Neural cell (in vitro differentiated cells): ENCODE results near the gene STXBP1. TPM values are rescaled to one million over a fixed set of nuclear protein-coding genes. Genes with fewer than 3 reads are reported as not detected.

ENCODE experiments used
- H2AFZ ChIP-seq: fragments of 200-600, 300-800 bp; sonication (generic), shearing (Covaris generic); 2 replicates; pipeline ENCODE4 v1.6.0; 2014; ENCODE audit warnings: low read depth, mild to moderate bottlenecking, antibody characterized with exemption, low read length, moderate library complexity
- H3F3A ChIP-seq: fragments of 200-600 bp; shearing (Covaris generic); 2 replicates; pipeline ENCODE4 v1.6.1; 2016; ENCODE audit warnings: mild to moderate bottlenecking, moderate library complexity, mixed read lengths, antibody characterized with exemption, low read length; ENCODE audit not compliant: insufficient read depth, poor library complexity, severe bottlenecking
- H3K27ac ChIP-seq: fragments of 200-600, 300-800 bp; sonication (generic), shearing (Covaris generic); 2 replicates; pipeline ENCODE4 v1.5.1; 2014; ENCODE audit warnings: mild to moderate bottlenecking, low read length, moderate library complexity
- H3K27me3 ChIP-seq: fragments of 300-800, 200-600 bp; sonication (generic), shearing (Covaris generic); 2 replicates; pipeline ENCODE4 v1.6.0; 2014; ENCODE audit warnings: mild to moderate bottlenecking, low read depth, low read length, moderate library complexity; ENCODE audit not compliant: insufficient read depth
- H3K36me3 ChIP-seq: fragments of 300-800, 200-600 bp; sonication (generic), shearing (Covaris generic); 2 replicates; pipeline ENCODE4 v1.5.1; 2014; ENCODE audit warnings: mild to moderate bottlenecking, antibody characterized with exemption, low read length, moderate library complexity; ENCODE audit not compliant: insufficient read depth
- H3K4me2 ChIP-seq: fragments of 300-800, 200-600 bp; sonication (generic), shearing (Covaris generic); 2 replicates; pipeline ENCODE4 v1.6.0; 2014; ENCODE audit warnings: mild to moderate bottlenecking, low read length
- H3K4me3 ChIP-seq: fragments of 300-800, 200-600 bp; sonication (generic), shearing (Covaris generic); 2 replicates; pipeline ENCODE4 v1.5.1; 2014; ENCODE audit warnings: mild to moderate bottlenecking, low read length, moderate library complexity
- H3K79me2 ChIP-seq: fragments of 200-600 bp; shearing (Covaris generic); replicated peaks from 2 replicates; pipeline ENCODE4 v1.6.0; 2014; ENCODE audit warnings: mild to moderate bottlenecking, low read length, moderate library complexity; ENCODE audit not compliant: insufficient read depth
- H3K9ac ChIP-seq: fragments of 300-800, 200-600 bp; sonication (generic), shearing (Covaris generic); 2 replicates; pipeline ENCODE4 v1.6.1; 2016; ENCODE audit warnings: mild to moderate bottlenecking, low read length, mixed read lengths
- H3K9me2 ChIP-seq: fragments of 200-600 bp; shearing (Covaris generic); 2 replicates; pipeline ENCODE4 v1.6.1; 2016; ENCODE audit warnings: mild to moderate bottlenecking, low read length, mixed read lengths; ENCODE audit not compliant: insufficient read depth
- H3K9me3 ChIP-seq: fragments of 200-600, 300-800 bp; sonication (generic), shearing (Covaris generic); 2 replicates; pipeline ENCODE4 v1.6.1; 2016; ENCODE audit warnings: mild to moderate bottlenecking, mixed run types, low read length, moderate library complexity, mixed read lengths
- H4K20me1 ChIP-seq: fragments of 200-600 bp; shearing (Covaris generic); 2 replicates; pipeline ENCODE4 v1.6.1; 2016; ENCODE audit warnings: mild to moderate bottlenecking, mixed run types; ENCODE audit not compliant: insufficient read depth
- CTCF ChIP-seq: fragments of 450-650 bp; IDR thresholded peaks from 2 replicates; pipeline ENCODE4 v1.5.1; 2014; ENCODE audit warnings: antibody characterized with exemption, mild to moderate bottlenecking, moderate library complexity; ENCODE audit not compliant: poor library complexity, severe bottlenecking
- EP300 ChIP-seq: fragments of 450-650 bp; conservative IDR thresholded peaks from 2 replicates; pipeline ENCODE4 v1.6.1; 2014; ENCODE audit warnings: antibody characterized with exemption, mild to moderate bottlenecking, moderate library complexity; ENCODE audit not compliant: poor library complexity, severe bottlenecking
- EZH2 ChIP-seq: fragments of 200-600, 300-800 bp; shearing (Covaris generic), sonication (generic); IDR thresholded peaks from 2 replicates; pipeline ENCODE4 v1.6.1; 2014; ENCODE audit warnings: antibody characterized with exemption, low read length, borderline replicate concordance, mild to moderate bottlenecking; ENCODE audit not compliant: insufficient read depth, poor library complexity, severe bottlenecking
- MXI1 ChIP-seq: fragments of 450-650 bp; conservative IDR thresholded peaks from 2 replicates; pipeline ENCODE4 v1.6.1; 2014; ENCODE audit warnings: antibody characterized with exemption, mild to moderate bottlenecking; ENCODE audit not compliant: poor library complexity, severe bottlenecking
- POLR2AphosphoS5 ChIP-seq: IDR thresholded peaks from 2 replicates; pipeline ENCODE4 v1.6.1; 2012
- RAD21 ChIP-seq: fragments of 450-650 bp; conservative IDR thresholded peaks from 2 replicates; pipeline ENCODE4 v1.6.1; 2014; ENCODE audit warnings: antibody characterized with exemption, mild to moderate bottlenecking, moderate library complexity
- REST ChIP-seq: IDR thresholded peaks from 2 replicates; pipeline ENCODE4 v1.6.1; 2012; ENCODE audit warnings: borderline replicate concordance
- SMC3 ChIP-seq: fragments of 450-650 bp; conservative IDR thresholded peaks from 2 replicates; pipeline ENCODE4 v1.6.1; 2014; ENCODE audit warnings: antibody characterized with exemption, mild to moderate bottlenecking, moderate library complexity; ENCODE audit not compliant: poor library complexity
- TAF1 ChIP-seq: IDR thresholded peaks from 2 replicates; pipeline ENCODE4 v1.6.1; 2012; ENCODE audit warnings: low read depth
- polyA plus RNA-seq: library from polyadenylated mRNA; depleted of rRNA; stranded (reverse); fragments of >200 nt; gene quantifications from 2 replicates; pipeline ENCODE4 v1.2.3, GENCODE V29; 2014

Gene STXBP1
- polyA plus RNA-seq, 1 donor from 2014 or later, result 42.5 TPM

- Histone ChIP-seq H3K79me2 (no peaks in the 10 kb centered on the region), H4K20me1 (no peaks in the 10 kb centered on the region), H3K27ac (no peak overlapping the region), H3K4me3 (no peak overlapping the region), H3K4me2 (no peak overlapping the region), H3K9me3 (no peaks in the 10 kb centered on the region), H3K9ac (no peak overlapping the region), H3K36me3 (peaks cover 18% of the 10 kb centered on the region), H3K9me2 (no peaks in the 10 kb centered on the region), H3F3A (no peaks in the 10 kb centered on the region), H2AFZ (no peak overlapping the region), H3K27me3 (no peaks in the 10 kb centered on the region)
- TF ChIP-seq SMC3, result no peak
Observed at GRCh38 chr9:127652733-127653132, 40.7 kb downstream of the STXBP1 start.

DNA sequence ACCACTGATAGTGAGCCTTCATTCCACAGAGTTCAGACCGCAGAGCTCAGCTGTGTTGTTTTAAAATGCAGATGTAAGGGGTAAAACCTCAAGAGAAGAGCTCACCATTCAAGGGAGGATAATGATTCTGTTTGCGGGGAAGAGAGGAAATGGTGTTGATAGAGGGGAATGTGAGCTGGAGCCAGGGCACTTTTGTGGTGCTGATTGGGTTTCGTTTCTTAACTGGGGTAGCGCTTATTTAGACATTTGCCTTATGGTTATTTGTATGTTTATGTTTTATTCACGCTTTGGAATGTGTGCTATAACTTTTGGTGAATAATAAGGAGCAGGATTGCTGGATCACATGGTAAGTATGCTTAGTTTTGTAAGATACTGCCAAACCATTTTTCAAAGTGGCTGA lies 42.5 kb downstream of the STXBP1 start:
- Histone ChIP-seq H3K27ac (no peak overlapping the region), H3K27me3 (no peaks in the 10 kb centered on the region), H3K4me2 (no peak overlapping the region), H4K20me1 (no peaks in the 10 kb centered on the region), H3K36me3 (peaks cover 18% of the 10 kb centered on the region), H2AFZ (no peak overlapping the region), H3K9me2 (no peaks in the 10 kb centered on the region), H3K79me2 (no peaks in the 10 kb centered on the region), H3K9me3 (no peaks in the 10 kb centered on the region), H3F3A (no peaks in the 10 kb centered on the region), H3K9ac (no peak overlapping the region), H3K4me3 (no peak overlapping the region)
- TF ChIP-seq SMC3, result no peak
- no peak for TF ChIP-seq EZH2

- H2AFZ ChIP-seq, result no peak overlapping the region
- no peaks in the 10 kb centered on the region for H3K27me3 ChIP-seq
- no peak overlapping the region for H3K9ac ChIP-seq
- no peak overlapping the region for H3K4me3 ChIP-seq
- H4K20me1 ChIP-seq, result no peaks in the 10 kb centered on the region
- peaks cover 11% of the 10 kb centered on the region for H3K36me3 ChIP-seq
- TF ChIP-seq EP300, result no peak
- TF ChIP-seq SMC3, result no peak
- no peak for TF ChIP-seq RAD21
- TF ChIP-seq POLR2AphosphoS5, result no peak
- TF ChIP-seq EZH2, result no peak
- no peak for TF ChIP-seq MXI1
- H3K4me2 ChIP-seq, result no peak overlapping the region
- no peaks in the 10 kb centered on the region for H3K79me2 ChIP-seq
- no peak overlapping the region for H3K27ac ChIP-seq
- H3K9me3 ChIP-seq, result no peaks in the 10 kb centered on the region
- no peaks in the 10 kb centered on the region for H3F3A ChIP-seq
- no peaks in the 10 kb centered on the region for H3K9me2 ChIP-seq
Observed at GRCh38 chr9:127658428-127658827, 46.4 kb downstream of the STXBP1 start.

GRCh38 chr9:127660886-127661741 lies 49.0 kb downstream of the STXBP1 start:
- Histone ChIP-seq H4K20me1 (no peaks in the 10 kb centered on the region), H3K36me3 (no peaks in the 10 kb centered on the region), H3K27ac (peak overlapping the region; percentile 71), H2AFZ (no peak overlapping the region), H3K9me3 (no peaks in the 10 kb centered on the region), H3K79me2 (no peaks in the 10 kb centered on the region), H3K9me2 (no peaks in the 10 kb centered on the region), H3F3A (no peaks in the 10 kb centered on the region), H3K4me3 (peak overlapping the region; percentile 20), H3K9ac (peak overlapping the region; percentile 32), H3K4me2 (peak overlapping the region; percentile 9), H3K27me3 (no peaks in the 10 kb centered on the region)
- TF ChIP-seq CTCF (no peak), EP300 (peak; percentile 26), POLR2AphosphoS5 (peak; percentile 20), MXI1 (peak; percentile 39), RAD21 (peak; percentile 27), EZH2 (no peak), SMC3 (peak; percentile 32), REST (no peak), TAF1 (no peak)
